ENCODE measurements around the gene ABCA3.

GRCh38 chr16:2285731-2286191 lies 54.8 kb downstream of the ABCA3 start:
- TF ChIP-seq SPI1 (IDR thresholded peaks at IDR 0.05; ENCODE audit: low read depth, low read length), result no peak
- TF ChIP-seq POLR2A (IDR thresholded peaks at IDR 0.05; ENCODE audit: low read depth, low read length), result no peak
- no peak for TF ChIP-seq POLR2AphosphoS5 (IDR thresholded peaks at IDR 0.05; ENCODE audit: low read depth, low read length)

Data from GM12891 (cell line).